NCI-H345 treated with DMSO at 0.1 percent for 48 hours (cell line): ENCODE results near the gene ARSK.
"Not testable (repeated sequence)": the region's sequence is repeated elsewhere in the genome, so short reads cannot be mapped to it uniquely, and the experiment has no call there.

Source experiments
- DNase-seq: peaks from one replicate; lab custom pipeline; 2025; ENCODE audit not compliant: unreplicated experiment; lab: John Stamatoyannopoulos, UW

ARSK gene

GRCh38 chr5:95620870-95621838 lies 66.3 kb downstream of the ARSK start:
- no peak for DNase-seq

- no peak for DNase-seq
Observed at GRCh38 chr5:95621839-95622629, 67.1 kb downstream of the ARSK start.

- DNase-seq = no peak
Observed at GRCh38 chr5:95623706-95624105, 68.8 kb downstream of the ARSK start.

GRCh38 chr5:95624368-95624767 lies 69.5 kb downstream of the ARSK start:
- DNase-seq = no peak

- DNase-seq = no peak
Observed at GRCh38 chr5:95626701-95627100, 71.8 kb downstream of the ARSK start.

- no peak for DNase-seq
Observed at GRCh38 chr5:95627971-95628810, 73.3 kb downstream of the ARSK start.

- no peak for DNase-seq
Observed at GRCh38 chr5:95628933-95629332, 74.0 kb downstream of the ARSK start.

GRCh38 chr5:95630394-95630917 lies 75.6 kb downstream of the ARSK start:
- no peak for DNase-seq

GRCh38 chr5:95631255-95631958 lies 76.5 kb downstream of the ARSK start:
- no peak for DNase-seq

GRCh38 chr5:95631991-95632675 lies 77.2 kb downstream of the ARSK start:
- no peak for DNase-seq

GRCh38 chr5:95632942-95633341 lies 78.0 kb downstream of the ARSK start:
- DNase-seq = not testable (repeated sequence)

- no peak for DNase-seq
Observed at GRCh38 chr5:95633671-95634070, 78.8 kb downstream of the ARSK start.

- DNase-seq = no peak
Observed at GRCh38 chr5:95634081-95634480, 79.2 kb downstream of the ARSK start.

- DNase-seq = no peak
Observed at GRCh38 chr5:95638632-95639031, 83.7 kb downstream of the ARSK start.

- no peak for DNase-seq
Observed at GRCh38 chr5:95641741-95642220, 86.9 kb downstream of the ARSK start.

- DNase-seq = no peak
Observed at GRCh38 chr5:95643152-95643551, 88.3 kb downstream of the ARSK start.

- DNase-seq = peak; percentile 47
Observed at GRCh38 chr5:95644351-95645042, 89.6 kb downstream of the ARSK start.

- not testable (repeated sequence) for DNase-seq
Observed at GRCh38 chr5:95646226-95646568, 91.3 kb downstream of the ARSK start.
